Mesodermal cell (in vitro differentiated cells): ENCODE data around the gene OR1J1. TPM values are rescaled to one million over a fixed set of nuclear protein-coding genes. Genes with fewer than 3 reads are reported as not detected.

ENCODE experiments used
- H3K27ac ChIP-seq: 2 replicates; pipeline ENCODE4 v1.7.0; 2013; ENCODE audit warnings: mild to moderate bottlenecking, low read depth, low read length, moderate library complexity; ENCODE audit not compliant: severe bottlenecking
- H3K36me3 ChIP-seq: 2 replicates; pipeline ENCODE4 v1.7.1; 2013; ENCODE audit warnings: mild to moderate bottlenecking, low read length, moderate library complexity; ENCODE audit not compliant: control insufficient read depth, insufficient read depth
- H3K4me1 ChIP-seq: one replicate; pipeline ENCODE4 v1.7.1; 2013; ENCODE audit warnings: mild to moderate bottlenecking, low read length; ENCODE audit not compliant: insufficient read depth, control insufficient read depth, poor library complexity, severe bottlenecking
- H3K4me3 ChIP-seq: 2 replicates; pipeline ENCODE4 v1.7.0; 2013; ENCODE audit warnings: low read length, control low read depth, mild to moderate bottlenecking; ENCODE audit not compliant: insufficient read depth, poor library complexity, severe bottlenecking; ENCODE audit errors: extremely low read depth
- H3K9me3 ChIP-seq: 2 replicates; pipeline ENCODE4 v1.7.1; 2013; ENCODE audit warnings: mild to moderate bottlenecking, low read length, moderate library complexity; ENCODE audit not compliant: control insufficient read depth
- WGBS, 2 experiments: methylation state at CpG; one replicate each; pipeline ENCODE4 v1.1.5; 2013; ENCODE audit warnings: missing lambda C conversion rate in 2 of 2; ENCODE audit not compliant: insufficient coverage in 2 of 2; 5-methylcytosine and 5-hydroxymethylcytosine counted together
- polyA plus RNA-seq, 2 experiments: library from polyadenylated mRNA; stranded (reverse); fragments of 50-300 nt; gene quantifications; one replicate each; pipeline ENCODE4 v1.2.3, GENCODE V29; 2013

OR1J1 gene, protein sequence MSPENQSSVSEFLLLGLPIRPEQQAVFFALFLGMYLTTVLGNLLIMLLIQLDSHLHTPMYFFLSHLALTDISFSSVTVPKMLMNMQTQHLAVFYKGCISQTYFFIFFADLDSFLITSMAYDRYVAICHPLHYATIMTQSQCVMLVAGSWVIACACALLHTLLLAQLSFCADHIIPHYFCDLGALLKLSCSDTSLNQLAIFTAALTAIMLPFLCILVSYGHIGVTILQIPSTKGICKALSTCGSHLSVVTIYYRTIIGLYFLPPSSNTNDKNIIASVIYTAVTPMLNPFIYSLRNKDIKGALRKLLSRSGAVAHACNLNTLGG
- polyA plus RNA-seq (2013, experiment 1 of 2): not detected
- not detected for polyA plus RNA-seq (2013, experiment 2 of 2)

DNA sequence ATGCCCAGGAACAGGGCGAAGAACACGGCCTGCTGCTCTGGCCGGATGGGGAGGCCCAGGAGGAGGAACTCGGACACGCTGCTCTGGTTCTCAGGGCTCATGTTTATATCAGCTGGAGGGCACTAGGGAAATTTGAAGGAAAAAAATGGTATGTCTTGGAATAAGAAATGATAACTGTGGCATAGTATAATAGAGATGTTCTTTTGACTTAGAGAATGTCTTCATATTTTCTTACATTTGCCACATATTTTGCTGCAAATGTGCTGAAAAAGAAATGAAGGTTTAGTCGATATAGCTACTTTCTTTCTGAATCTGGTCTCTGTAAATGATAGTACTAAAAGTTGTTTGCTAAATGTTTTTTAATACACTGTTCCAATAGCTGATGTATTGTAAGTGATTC lies at the start of gene OR1J1:
TSS of gene OR1J1 (minus strand) at position 101 of the 400 bp plus-strand sequence. CDS start at position 101, 0 bp downstream.
- 76 to 77% methylated on average over 5 of the region's 6 CpGs for WGBS, 2 experiments
- Histone ChIP-seq H3K4me1 (no peaks in the 10 kb centered on the region), H3K9me3 (no peaks in the 10 kb centered on the region), H3K36me3 (no peaks in the 10 kb centered on the region), H3K4me3 (no peak within 1 kb of the TSS), H3K27ac (no peak within 1 kb of the TSS)

DNA sequence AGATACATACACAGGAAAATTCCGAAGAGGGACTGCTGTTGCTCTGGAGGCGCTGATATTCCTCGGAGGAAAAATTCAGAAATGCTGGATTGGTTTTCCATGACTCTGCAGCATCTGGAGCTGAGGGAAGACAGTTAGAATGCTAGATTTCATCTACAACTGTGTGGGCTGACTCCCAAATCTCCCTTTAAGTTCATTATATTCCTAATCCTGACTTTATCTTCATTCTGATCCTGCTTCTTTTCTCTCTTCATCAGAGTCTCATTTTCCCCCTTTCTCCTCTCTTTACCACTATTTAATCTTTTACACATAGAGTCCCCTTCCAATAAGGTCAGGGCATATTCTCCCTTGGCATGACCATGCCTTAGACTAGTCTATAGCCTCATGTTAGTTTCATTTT lies 49.5 kb upstream of the OR1J1 start, which contains the start of gene OR1N1:
TSS of gene OR1N1 (minus strand) at position 101 of the 400 bp plus-strand sequence. CDS start at position 101, 0 bp downstream.
- no peaks in the 10 kb centered on the region for H3K36me3 ChIP-seq
- H3K9me3 ChIP-seq: peaks cover 11% of the 10 kb centered on the region
- WGBS, 2 experiments: 78 to 87% methylated on average over 3 of the region's 3 CpGs
- no peak within 1 kb of the TSS for H3K27ac ChIP-seq
- H3K4me3 ChIP-seq: no peak within 1 kb of the TSS
- H3K4me1 ChIP-seq: no peaks in the 10 kb centered on the region

DNA sequence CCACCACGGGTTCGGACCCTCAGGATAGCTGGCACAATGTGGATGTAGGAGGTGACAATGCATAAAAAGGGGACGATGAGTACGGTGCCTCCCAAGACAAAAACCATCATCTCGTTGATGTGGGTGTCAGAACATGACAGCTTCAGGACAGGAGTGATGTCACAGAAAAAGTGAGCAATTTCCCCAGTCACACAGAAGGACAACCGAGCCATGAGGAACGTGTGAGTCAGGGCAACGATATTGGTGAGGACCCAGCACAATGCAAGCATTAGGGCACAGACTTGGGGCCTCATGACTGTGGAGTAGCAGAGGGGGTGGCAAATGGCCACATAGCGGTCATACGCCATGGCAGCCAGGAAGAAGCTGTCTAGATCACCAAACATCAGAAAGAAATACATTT lies 48.9 kb upstream of the OR1J1 start:
- H3K4me3 ChIP-seq: no peak overlapping the region
- WGBS, 2 experiments: 74 to 76% methylated on average over 8 to 10 of the region's 10 CpGs
- H3K9me3 ChIP-seq: peaks cover 11% of the 10 kb centered on the region
- no peak overlapping the region for H3K27ac ChIP-seq
- no peaks in the 10 kb centered on the region for H3K36me3 ChIP-seq
- H3K4me1 ChIP-seq: no peaks in the 10 kb centered on the region

DNA sequence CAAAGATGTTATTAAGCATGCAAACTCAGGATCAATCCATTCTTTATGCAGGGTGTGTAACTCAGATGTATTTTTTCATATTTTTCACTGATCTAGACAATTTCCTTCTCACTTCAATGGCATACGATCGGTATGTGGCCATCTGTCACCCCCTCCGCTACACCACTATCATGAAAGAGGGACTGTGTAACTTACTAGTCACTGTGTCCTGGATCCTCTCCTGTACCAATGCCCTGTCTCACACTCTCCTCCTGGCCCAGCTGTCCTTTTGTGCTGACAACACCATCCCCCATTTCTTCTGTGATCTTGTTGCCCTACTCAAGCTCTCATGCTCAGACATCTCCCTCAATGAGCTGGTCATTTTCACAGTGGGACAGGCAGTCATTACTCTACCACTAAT lies 41.6 kb upstream of the OR1J1 start:
- H3K27ac ChIP-seq: no peak overlapping the region
- no peaks in the 10 kb centered on the region for H3K4me1 ChIP-seq
- no peak overlapping the region for H3K4me3 ChIP-seq
- 85 to 88% methylated on average over 3 of the region's 3 CpGs for WGBS, 2 experiments
- no peaks in the 10 kb centered on the region for H3K36me3 ChIP-seq
- H3K9me3 ChIP-seq: no peaks in the 10 kb centered on the region

DNA sequence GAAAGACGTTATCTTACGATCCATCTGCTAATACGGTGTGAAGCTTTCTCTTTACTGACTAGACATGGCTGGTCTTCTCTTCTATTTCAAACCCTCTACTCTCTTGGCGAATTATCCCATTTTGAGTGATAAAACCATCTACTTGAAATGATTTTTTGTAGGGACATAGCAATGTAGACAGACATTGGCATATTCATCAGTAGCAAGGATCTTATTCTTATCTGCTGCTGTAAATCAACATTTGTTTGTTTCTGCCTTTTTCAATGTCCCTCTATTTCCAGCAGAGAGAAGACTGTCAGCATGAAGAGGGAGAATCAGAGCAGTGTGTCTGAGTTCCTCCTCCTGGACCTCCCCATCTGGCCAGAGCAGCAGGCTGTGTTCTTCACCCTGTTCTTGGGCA lies 41.1 kb upstream of the OR1J1 start, which contains the start of gene OR1J4:
TSS of gene OR1J4 (plus strand) at position 301 of the 400 bp plus-strand sequence. CDS start at position 301, 0 bp downstream.
- H3K9me3 ChIP-seq: no peaks in the 10 kb centered on the region
- no peaks in the 10 kb centered on the region for H3K36me3 ChIP-seq
- 88 to 92% methylated on average over 3 of the region's 4 CpGs for WGBS, 2 experiments
- H3K4me1 ChIP-seq: no peaks in the 10 kb centered on the region
- H3K27ac ChIP-seq: no peak within 1 kb of the TSS
- H3K4me3 ChIP-seq: no peak within 1 kb of the TSS

DNA sequence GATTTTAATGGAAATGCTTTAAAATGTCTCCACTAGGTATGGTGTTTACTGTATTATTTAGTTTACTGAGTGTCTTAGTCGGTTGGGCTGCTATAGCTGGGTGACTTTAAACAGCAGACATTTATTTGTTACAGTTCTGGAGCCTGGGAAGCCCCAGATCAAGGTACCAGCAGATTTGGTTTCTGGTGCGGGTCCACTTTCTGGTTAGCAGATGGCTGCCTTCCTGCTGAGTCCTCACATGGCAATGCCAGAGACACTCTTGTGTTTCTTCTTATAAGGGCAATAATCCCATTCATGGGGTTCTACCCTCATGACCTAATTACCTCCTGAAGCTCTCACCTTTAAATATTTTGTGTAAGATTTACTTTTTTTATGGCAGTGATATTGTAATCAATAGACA lies 40.5 kb upstream of the OR1J1 start:
- Histone ChIP-seq H3K27ac (no peak overlapping the region), H3K9me3 (no peaks in the 10 kb centered on the region), H3K4me1 (no peaks in the 10 kb centered on the region), H3K36me3 (no peaks in the 10 kb centered on the region), H3K4me3 (no peak overlapping the region)
- 14 to 30% methylated on average over 2 of the region's 2 CpGs for WGBS, 2 experiments

DNA sequence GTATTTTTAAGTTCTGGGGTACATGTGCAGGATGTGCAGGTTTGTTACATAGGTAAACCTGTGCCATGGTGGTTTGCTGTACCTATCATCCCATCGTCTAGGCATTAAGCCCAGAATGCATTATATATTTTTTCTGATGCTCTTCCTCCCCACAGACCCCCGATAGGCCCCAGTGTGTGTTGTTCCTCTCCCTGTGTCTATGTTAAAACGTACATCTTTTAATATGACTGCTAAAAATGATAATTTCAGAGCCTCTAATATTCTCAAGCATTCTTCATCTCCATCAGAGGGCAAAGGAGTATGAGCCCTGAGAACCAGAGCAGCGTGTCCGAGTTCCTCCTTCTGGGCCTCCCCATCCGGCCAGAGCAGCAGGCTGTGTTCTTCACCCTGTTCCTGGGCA lies 32.8 kb upstream of the OR1J1 start, which contains the start of gene OR1J2:
TSS of gene OR1J2 (plus strand) at position 301 of the 400 bp plus-strand sequence. CDS start at position 301, 0 bp downstream.
- peaks cover 4% of the 10 kb centered on the region for H3K9me3 ChIP-seq
- 53 to 73% methylated on average over 3 to 4 of the region's 6 CpGs for WGBS, 2 experiments
- no peak within 1 kb of the TSS for H3K4me3 ChIP-seq
- H3K4me1 ChIP-seq: no peaks in the 10 kb centered on the region
- no peaks in the 10 kb centered on the region for H3K36me3 ChIP-seq
- no peak within 1 kb of the TSS for H3K27ac ChIP-seq

DNA sequence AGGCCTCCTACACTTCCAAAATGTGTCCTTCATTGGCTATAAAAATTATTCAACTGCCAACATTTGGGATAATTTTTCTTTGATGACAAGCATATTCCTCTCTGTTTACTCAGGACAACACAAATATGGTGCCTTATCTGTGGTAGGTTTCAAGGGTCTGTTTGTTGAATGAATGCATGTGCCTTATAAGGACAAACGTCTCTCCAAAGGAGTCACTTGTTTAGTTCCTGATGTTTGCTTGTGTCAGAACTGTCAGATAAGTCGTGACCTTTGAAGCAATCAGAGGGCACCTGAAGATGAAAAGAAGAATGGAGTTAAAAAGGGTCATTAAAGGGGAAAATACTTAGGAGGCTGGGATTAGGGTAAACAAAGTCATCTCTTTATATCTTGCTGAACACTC lies 29.2 kb upstream of the OR1J1 start:
- Histone ChIP-seq H3K27ac (no peak overlapping the region), H3K4me1 (no peaks in the 10 kb centered on the region), H3K9me3 (peaks cover 4% of the 10 kb centered on the region), H3K36me3 (no peaks in the 10 kb centered on the region), H3K4me3 (no peak overlapping the region)
- 48 to 53% methylated on average over 2 of the region's 2 CpGs for WGBS, 2 experiments

DNA sequence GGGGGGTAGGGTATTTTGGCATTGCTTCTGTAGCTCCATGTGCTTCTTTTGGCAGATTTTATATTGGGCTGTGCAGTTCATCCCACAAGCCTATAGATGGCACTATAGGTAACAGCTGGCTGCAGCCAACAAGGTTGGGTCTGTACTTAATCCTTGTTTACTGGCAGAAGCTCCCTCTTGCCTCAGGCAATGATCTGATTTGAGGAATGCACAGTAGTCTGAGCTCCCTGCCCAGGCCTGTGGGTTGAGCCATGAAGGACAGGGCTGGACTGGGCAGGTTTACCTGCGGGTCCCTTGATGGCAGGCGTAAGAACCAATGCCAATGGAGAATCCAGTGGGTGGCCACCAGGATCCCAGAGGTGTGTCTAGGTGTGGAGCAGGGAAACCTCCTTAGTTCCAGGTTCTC lies 21.2 kb upstream of the OR1J1 start:
- Histone ChIP-seq H3K9me3 (no peaks in the 10 kb centered on the region), H3K4me3 (no peak overlapping the region), H3K27ac (no peak overlapping the region), H3K4me1 (no peaks in the 10 kb centered on the region), H3K36me3 (no peaks in the 10 kb centered on the region)
- WGBS, 2 experiments: 59 to 69% methylated on average over 2 of the region's 2 CpGs

DNA sequence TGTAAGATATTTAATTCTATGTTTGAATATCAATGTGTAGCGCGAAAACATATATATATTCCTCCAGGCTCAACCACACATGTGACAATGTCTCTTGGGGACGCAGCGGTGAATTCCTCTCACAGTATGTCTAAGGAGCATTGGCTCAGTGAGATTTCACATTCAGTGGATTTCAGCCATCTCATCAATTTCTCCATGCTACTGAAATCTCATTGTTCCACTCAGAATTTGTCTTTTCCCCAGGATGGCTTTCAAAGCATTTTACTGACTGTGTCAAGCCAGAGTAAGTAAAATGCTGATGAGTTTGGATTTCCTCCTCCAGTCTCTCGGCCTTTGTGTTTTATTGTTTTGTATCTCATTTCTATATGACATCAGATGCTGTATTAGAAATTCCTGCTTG lies 1.3 kb upstream of the OR1J1 start:
- 90 to 100% methylated on average over 2 to 3 of the region's 5 CpGs for WGBS, 2 experiments
- no peak overlapping the region for H3K4me3 ChIP-seq
- no peaks in the 10 kb centered on the region for H3K9me3 ChIP-seq
- no peaks in the 10 kb centered on the region for H3K36me3 ChIP-seq
- H3K4me1 ChIP-seq: no peaks in the 10 kb centered on the region
- no peak overlapping the region for H3K27ac ChIP-seq

DNA sequence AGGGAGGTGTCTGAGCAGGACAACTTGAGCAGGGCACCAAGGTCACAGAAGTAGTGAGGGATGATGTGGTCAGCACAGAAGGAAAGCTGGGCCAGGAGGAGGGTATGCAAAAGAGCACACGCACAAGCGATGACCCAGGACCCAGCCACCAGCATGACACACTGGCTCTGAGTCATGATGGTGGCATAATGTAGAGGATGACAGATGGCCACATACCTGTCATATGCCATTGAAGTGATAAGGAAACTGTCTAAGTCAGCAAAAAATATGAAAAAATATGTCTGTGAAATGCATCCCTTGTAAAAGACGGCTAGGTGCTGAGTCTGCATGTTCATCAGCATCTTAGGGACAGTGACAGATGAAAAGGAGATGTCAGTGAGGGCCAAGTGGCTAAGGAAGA lies 380 bp downstream of the OR1J1 start:
- Histone ChIP-seq H3K4me1 (no peaks in the 10 kb centered on the region), H3K4me3 (no peak overlapping the region), H3K9me3 (no peaks in the 10 kb centered on the region), H3K36me3 (no peaks in the 10 kb centered on the region), H3K27ac (no peak overlapping the region)
- WGBS, 2 experiments: 77 to 87% methylated on average over 1 to 3 of the region's 3 CpGs
